SK-N-SH treated with all-trans-retinoic acid at 6 μM for 48 hours (cell line): ENCODE results near the gene EPS8.

Experiments used
- BACH2 ChIP-seq: fragments of 250-450 bp; sonication (Bioruptor Pico); IDR thresholded peaks from 2 replicates; pipeline ENCODE4 v1.9.0; 2021; ENCODE audit warnings: mild to moderate bottlenecking, borderline replicate concordance
- ZNF565 ChIP-seq: fragments of 450-650 bp; formaldehyde crosslinking; conservative IDR thresholded peaks from 2 replicates; pipeline ENCODE4 v1.5.0; 2020; ENCODE audit warnings: low read depth, mild to moderate bottlenecking, moderate library complexity
- TF ChIP-seq, protein P1 (sequence below): fragments of 250-450 bp; sonication (Bioruptor Pico); IDR thresholded peaks from 2 replicates; pipeline ENCODE4 v1.8.0; 2020; ENCODE audit warnings: mild to moderate bottlenecking, moderate library complexity, borderline replicate concordance
- TF ChIP-seq, protein P2 (sequence below): fragments of 250-450 bp; sonication (Bioruptor Pico); IDR thresholded peaks from 2 replicates; pipeline ENCODE4 v1.8.0; 2021; ENCODE audit warnings: low read depth, mild to moderate bottlenecking, moderate library complexity, borderline replicate concordance
- TF ChIP-seq, protein P3 (sequence below): fragments of 250-450 bp; sonication (Bioruptor Pico); IDR thresholded peaks from 2 replicates; pipeline ENCODE4 v1.5.0; 2020; ENCODE audit warnings: mild to moderate bottlenecking, moderate library complexity
- TF ChIP-seq, protein P4 (sequence below): fragments of 250-450 bp; sonication (Bioruptor Pico); IDR thresholded peaks from 2 replicates; pipeline ENCODE4 v1.5.1; 2020; ENCODE audit warnings: low read depth, mild to moderate bottlenecking, moderate library complexity

DNA sequence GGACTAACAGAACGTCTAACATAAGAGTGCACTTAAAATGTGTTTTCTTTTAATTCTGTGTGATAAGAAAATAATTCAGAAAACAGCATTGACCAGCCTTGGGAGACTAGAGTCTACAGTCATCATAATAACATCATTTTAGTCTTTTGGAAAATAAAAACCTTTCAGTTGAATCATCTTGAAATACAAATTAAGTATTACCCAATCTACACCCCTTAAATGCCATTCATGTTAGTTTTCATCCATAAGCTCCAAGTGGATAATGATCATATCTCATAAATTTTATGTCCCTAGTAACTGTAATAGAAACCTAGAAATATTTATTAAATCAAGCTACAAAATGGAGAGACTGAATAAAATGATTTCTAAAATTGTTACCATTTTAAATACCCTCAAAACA is 32.4 kb downstream of the EPS8 start:
- TF ChIP-seq, protein P1, sequence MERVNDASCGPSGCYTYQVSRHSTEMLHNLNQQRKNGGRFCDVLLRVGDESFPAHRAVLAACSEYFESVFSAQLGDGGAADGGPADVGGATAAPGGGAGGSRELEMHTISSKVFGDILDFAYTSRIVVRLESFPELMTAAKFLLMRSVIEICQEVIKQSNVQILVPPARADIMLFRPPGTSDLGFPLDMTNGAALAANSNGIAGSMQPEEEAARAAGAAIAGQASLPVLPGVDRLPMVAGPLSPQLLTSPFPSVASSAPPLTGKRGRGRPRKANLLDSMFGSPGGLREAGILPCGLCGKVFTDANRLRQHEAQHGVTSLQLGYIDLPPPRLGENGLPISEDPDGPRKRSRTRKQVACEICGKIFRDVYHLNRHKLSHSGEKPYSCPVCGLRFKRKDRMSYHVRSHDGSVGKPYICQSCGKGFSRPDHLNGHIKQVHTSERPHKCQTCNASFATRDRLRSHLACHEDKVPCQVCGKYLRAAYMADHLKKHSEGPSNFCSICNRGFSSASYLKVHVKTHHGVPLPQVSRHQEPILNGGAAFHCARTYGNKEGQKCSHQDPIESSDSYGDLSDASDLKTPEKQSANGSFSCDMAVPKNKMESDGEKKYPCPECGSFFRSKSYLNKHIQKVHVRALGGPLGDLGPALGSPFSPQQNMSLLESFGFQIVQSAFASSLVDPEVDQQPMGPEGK (CRISPR knock-in tag), result no peak
- TF ChIP-seq, protein P2, sequence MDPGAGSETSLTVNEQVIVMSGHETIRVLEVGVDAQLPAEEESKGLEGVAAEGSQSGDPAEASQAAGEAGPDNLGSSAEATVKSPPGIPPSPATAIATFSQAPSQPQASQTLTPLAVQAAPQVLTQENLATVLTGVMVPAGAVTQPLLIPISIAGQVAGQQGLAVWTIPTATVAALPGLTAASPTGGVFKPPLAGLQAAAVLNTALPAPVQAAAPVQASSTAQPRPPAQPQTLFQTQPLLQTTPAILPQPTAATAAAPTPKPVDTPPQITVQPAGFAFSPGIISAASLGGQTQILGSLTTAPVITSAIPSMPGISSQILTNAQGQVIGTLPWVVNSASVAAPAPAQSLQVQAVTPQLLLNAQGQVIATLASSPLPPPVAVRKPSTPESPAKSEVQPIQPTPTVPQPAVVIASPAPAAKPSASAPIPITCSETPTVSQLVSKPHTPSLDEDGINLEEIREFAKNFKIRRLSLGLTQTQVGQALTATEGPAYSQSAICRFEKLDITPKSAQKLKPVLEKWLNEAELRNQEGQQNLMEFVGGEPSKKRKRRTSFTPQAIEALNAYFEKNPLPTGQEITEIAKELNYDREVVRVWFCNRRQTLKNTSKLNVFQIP, result no peak
- TF ChIP-seq, protein P3, sequence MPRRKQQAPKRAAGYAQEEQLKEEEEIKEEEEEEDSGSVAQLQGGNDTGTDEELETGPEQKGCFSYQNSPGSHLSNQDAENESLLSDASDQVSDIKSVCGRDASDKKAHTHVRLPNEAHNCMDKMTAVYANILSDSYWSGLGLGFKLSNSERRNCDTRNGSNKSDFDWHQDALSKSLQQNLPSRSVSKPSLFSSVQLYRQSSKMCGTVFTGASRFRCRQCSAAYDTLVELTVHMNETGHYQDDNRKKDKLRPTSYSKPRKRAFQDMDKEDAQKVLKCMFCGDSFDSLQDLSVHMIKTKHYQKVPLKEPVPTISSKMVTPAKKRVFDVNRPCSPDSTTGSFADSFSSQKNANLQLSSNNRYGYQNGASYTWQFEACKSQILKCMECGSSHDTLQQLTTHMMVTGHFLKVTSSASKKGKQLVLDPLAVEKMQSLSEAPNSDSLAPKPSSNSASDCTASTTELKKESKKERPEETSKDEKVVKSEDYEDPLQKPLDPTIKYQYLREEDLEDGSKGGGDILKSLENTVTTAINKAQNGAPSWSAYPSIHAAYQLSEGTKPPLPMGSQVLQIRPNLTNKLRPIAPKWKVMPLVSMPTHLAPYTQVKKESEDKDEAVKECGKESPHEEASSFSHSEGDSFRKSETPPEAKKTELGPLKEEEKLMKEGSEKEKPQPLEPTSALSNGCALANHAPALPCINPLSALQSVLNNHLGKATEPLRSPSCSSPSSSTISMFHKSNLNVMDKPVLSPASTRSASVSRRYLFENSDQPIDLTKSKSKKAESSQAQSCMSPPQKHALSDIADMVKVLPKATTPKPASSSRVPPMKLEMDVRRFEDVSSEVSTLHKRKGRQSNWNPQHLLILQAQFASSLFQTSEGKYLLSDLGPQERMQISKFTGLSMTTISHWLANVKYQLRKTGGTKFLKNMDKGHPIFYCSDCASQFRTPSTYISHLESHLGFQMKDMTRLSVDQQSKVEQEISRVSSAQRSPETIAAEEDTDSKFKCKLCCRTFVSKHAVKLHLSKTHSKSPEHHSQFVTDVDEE (CRISPR knock-in tag), result no peak
- TF ChIP-seq ZNF565 (CRISPR knock-in tag), result no peak
- TF ChIP-seq, protein P4, sequence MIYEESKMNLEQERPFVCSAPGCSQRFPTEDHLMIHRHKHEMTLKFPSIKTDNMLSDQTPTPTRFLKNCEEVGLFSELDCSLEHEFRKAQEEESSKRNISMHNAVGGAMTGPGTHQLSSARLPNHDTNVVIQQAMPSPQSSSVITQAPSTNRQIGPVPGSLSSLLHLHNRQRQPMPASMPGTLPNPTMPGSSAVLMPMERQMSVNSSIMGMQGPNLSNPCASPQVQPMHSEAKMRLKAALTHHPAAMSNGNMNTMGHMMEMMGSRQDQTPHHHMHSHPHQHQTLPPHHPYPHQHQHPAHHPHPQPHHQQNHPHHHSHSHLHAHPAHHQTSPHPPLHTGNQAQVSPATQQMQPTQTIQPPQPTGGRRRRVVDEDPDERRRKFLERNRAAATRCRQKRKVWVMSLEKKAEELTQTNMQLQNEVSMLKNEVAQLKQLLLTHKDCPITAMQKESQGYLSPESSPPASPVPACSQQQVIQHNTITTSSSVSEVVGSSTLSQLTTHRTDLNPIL (CRISPR knock-in tag), result no peak
- TF ChIP-seq BACH2 (CRISPR knock-in tag), result no peak
